Activated T-helper 17 cell treated with anti-CD3 and anti-CD28 coated beads, Interleukin-2, amount 50 U/mL, for 72 hours (primary cell): Measurements from ENCODE around the gene CD7. TPM values are rescaled to one million over a fixed set of nuclear protein-coding genes. Genes with fewer than 3 reads are reported as not detected.
"Not testable (repeated sequence)": the region's sequence is repeated elsewhere in the genome, so short reads cannot be mapped to it uniquely, and the experiment has no call there.

Experiments used
- ATAC-seq: fragments of 150-1000 bp; cut with Tn5 transposase; replicated peaks from 2 replicates; pipeline ENCODE4 v1.10.0; 2021; ENCODE audit warnings: mild to moderate bottlenecking, moderate library complexity
- H3K27ac Mint-ChIP-seq: one replicate; pipeline ENCODE4 v1.8.0; 2022; ENCODE audit warnings: mixed read lengths
- H3K27me3 Mint-ChIP-seq: one replicate; pipeline ENCODE4 v1.8.0; 2022; ENCODE audit warnings: mixed read lengths
- H3K36me3 Mint-ChIP-seq: one replicate; pipeline ENCODE4 v1.8.0; 2022; ENCODE audit warnings: low read depth, mild to moderate bottlenecking, mixed read lengths
- H3K4me1 Mint-ChIP-seq: one replicate; pipeline ENCODE4 v1.8.0; 2022; ENCODE audit warnings: mixed read lengths
- H3K4me3 Mint-ChIP-seq: one replicate; pipeline ENCODE4 v1.8.0; 2022; ENCODE audit warnings: mild to moderate bottlenecking, mixed read lengths
- H3K9me3 Mint-ChIP-seq: one replicate; pipeline ENCODE4 v1.8.0; 2022; ENCODE audit warnings: mixed read lengths
- total RNA-seq, 2 donors: library from RNA; stranded (reverse); gene quantifications; one replicate each; pipeline ENCODE4 v1.2.3, GENCODE V29; 2022

Gene CD7
- total RNA-seq, 2 donors from 2014 or later: 193 to 378 TPM

- no peaks in the 10 kb centered on the region for H3K36me3 Mint-ChIP-seq
- no peak overlapping the region for H3K4me3 Mint-ChIP-seq
- peak; percentile 6 for ATAC-seq
- no peaks in the 10 kb centered on the region for H3K9me3 Mint-ChIP-seq
- peaks cover 4% of the 10 kb centered on the region for H3K4me1 Mint-ChIP-seq
- H3K27me3 Mint-ChIP-seq: peaks cover 14% of the 10 kb centered on the region
- H3K27ac Mint-ChIP-seq: no peak overlapping the region
Measured at GRCh38 chr17:82351254-82351712, 33.9 kb upstream of the CD7 start.

GRCh38 chr17:82350182-82351030, 33.0 kb upstream of the CD7 start:
- no peaks in the 10 kb centered on the region for H3K9me3 Mint-ChIP-seq
- peak; percentile 58 for ATAC-seq
- H3K27me3 Mint-ChIP-seq: peaks cover 14% of the 10 kb centered on the region
- H3K36me3 Mint-ChIP-seq: no peaks in the 10 kb centered on the region
- H3K4me1 Mint-ChIP-seq: peaks cover 5% of the 10 kb centered on the region
- no peak overlapping the region for H3K27ac Mint-ChIP-seq
- no peak overlapping the region for H3K4me3 Mint-ChIP-seq

- no peak for ATAC-seq
- H3K36me3 Mint-ChIP-seq: no peaks in the 10 kb centered on the region
- no peaks in the 10 kb centered on the region for H3K9me3 Mint-ChIP-seq
- H3K27me3 Mint-ChIP-seq: peaks cover 12% of the 10 kb centered on the region
- no peak overlapping the region for H3K4me3 Mint-ChIP-seq
- no peak overlapping the region for H3K27ac Mint-ChIP-seq
- peaks cover 5% of the 10 kb centered on the region for H3K4me1 Mint-ChIP-seq
Measured at GRCh38 chr17:82349287-82349701, 31.9 kb upstream of the CD7 start.

GRCh38 chr17:82348866-82349265, 31.5 kb upstream of the CD7 start:
- Mint-ChIP-seq H3K4me1 (peaks cover 5% of the 10 kb centered on the region), H3K27me3 (peaks cover 12% of the 10 kb centered on the region), H3K4me3 (no peak overlapping the region), H3K9me3 (no peaks in the 10 kb centered on the region), H3K36me3 (no peaks in the 10 kb centered on the region), H3K27ac (no peak overlapping the region)
- no peak for ATAC-seq

GRCh38 chr17:82348434-82348833, 31.0 kb upstream of the CD7 start:
- H3K9me3 Mint-ChIP-seq: no peaks in the 10 kb centered on the region
- H3K27ac Mint-ChIP-seq: no peak overlapping the region
- peaks cover 5% of the 10 kb centered on the region for H3K4me1 Mint-ChIP-seq
- H3K4me3 Mint-ChIP-seq: no peak overlapping the region
- H3K27me3 Mint-ChIP-seq: peaks cover 12% of the 10 kb centered on the region
- ATAC-seq: no peak
- H3K36me3 Mint-ChIP-seq: no peaks in the 10 kb centered on the region

GRCh38 chr17:82347994-82348393, 30.6 kb upstream of the CD7 start:
- H3K27me3 Mint-ChIP-seq: peaks cover 12% of the 10 kb centered on the region
- H3K9me3 Mint-ChIP-seq, H3K36me3 Mint-ChIP-seq, H3K27ac Mint-ChIP-seq, H3K4me3 Mint-ChIP-seq, ATAC-seq, H3K4me1 Mint-ChIP-seq: not testable (repeated sequence)

- Mint-ChIP-seq H3K27ac (no peak overlapping the region), H3K27me3 (peaks cover 12% of the 10 kb centered on the region), H3K4me3 (no peak overlapping the region), H3K4me1 (peaks cover 5% of the 10 kb centered on the region), H3K36me3 (no peaks in the 10 kb centered on the region), H3K9me3 (no peaks in the 10 kb centered on the region)
- no peak for ATAC-seq
Measured at GRCh38 chr17:82346342-82347300, 29.2 kb upstream of the CD7 start.

GRCh38 chr17:82345151-82345976, 28.0 kb upstream of the CD7 start:
- H3K4me3 Mint-ChIP-seq: no peak overlapping the region
- no peak overlapping the region for H3K27ac Mint-ChIP-seq
- H3K27me3 Mint-ChIP-seq: peaks cover 12% of the 10 kb centered on the region
- ATAC-seq: no peak
- H3K4me1 Mint-ChIP-seq: peaks cover 5% of the 10 kb centered on the region
- H3K9me3 Mint-ChIP-seq: no peaks in the 10 kb centered on the region
- H3K36me3 Mint-ChIP-seq: no peaks in the 10 kb centered on the region

GRCh38 chr17:82344175-82344907, 26.9 kb upstream of the CD7 start:
- peaks cover 5% of the 10 kb centered on the region for H3K4me1 Mint-ChIP-seq
- no peak overlapping the region for H3K4me3 Mint-ChIP-seq
- H3K36me3 Mint-ChIP-seq: no peaks in the 10 kb centered on the region
- H3K27me3 Mint-ChIP-seq: peaks cover 9% of the 10 kb centered on the region
- no peak overlapping the region for H3K27ac Mint-ChIP-seq
- ATAC-seq: no peak
- no peaks in the 10 kb centered on the region for H3K9me3 Mint-ChIP-seq

- Mint-ChIP-seq H3K4me3 (no peak overlapping the region), H3K27me3 (peaks cover 5% of the 10 kb centered on the region), H3K4me1 (peaks cover 5% of the 10 kb centered on the region), H3K9me3 (no peaks in the 10 kb centered on the region), H3K36me3 (no peaks in the 10 kb centered on the region), H3K27ac (no peak overlapping the region)
- ATAC-seq: no peak
Measured at GRCh38 chr17:82343560-82343959, 26.2 kb upstream of the CD7 start.

- no peak for ATAC-seq
- H3K36me3 Mint-ChIP-seq: no peaks in the 10 kb centered on the region
Measured at GRCh38 chr17:82342361-82343079, 25.1 kb upstream of the CD7 start.

GRCh38 chr17:82339634-82340580, 22.5 kb upstream of the CD7 start:
- H3K27me3 Mint-ChIP-seq: no peaks in the 10 kb centered on the region
- H3K4me3 Mint-ChIP-seq: peak overlapping the region; percentile 42
- ATAC-seq: no peak
- peak overlapping the region; percentile 60 for H3K27ac Mint-ChIP-seq
- no peaks in the 10 kb centered on the region for H3K9me3 Mint-ChIP-seq
- H3K4me1 Mint-ChIP-seq: peaks cover 10% of the 10 kb centered on the region
- no peaks in the 10 kb centered on the region for H3K36me3 Mint-ChIP-seq

More at GRCh38 chr17:82342361-82343079, 25.1 kb upstream of the CD7 start:
- peaks cover 3% of the 10 kb centered on the region for H3K27me3 Mint-ChIP-seq
- H3K4me1 Mint-ChIP-seq: peaks cover 5% of the 10 kb centered on the region
- no peak overlapping the region for H3K27ac Mint-ChIP-seq
- no peak overlapping the region for H3K4me3 Mint-ChIP-seq
- H3K9me3 Mint-ChIP-seq: no peaks in the 10 kb centered on the region
